Measurements from ENCODE around the gene TPP1.
A peak's percentile ranks its signal among the peaks of the same experiment; 100 is the strongest.

The TPP1 gene

GRCh38 chr11:6656584-6656915 is 37.3 kb upstream of the TPP1 start:
- no peaks in the 10 kb centered on the region for H3K36me3 ChIP-seq (ENCODE audit: control insufficient read depth in 1 of 2, insufficient read depth in 2 of 2, low read length in 2 of 2)
- H3K27me3 ChIP-seq (ENCODE audit: control insufficient read depth in 1 of 2, insufficient read depth in 2 of 2, low read length in 2 of 2), result peaks cover 32 to 33% of the 10 kb centered on the region in 2 donors
- peak overlapping the region in 1 of 2 donors; percentile 53 for H3K4me3 ChIP-seq (ENCODE audit: low read depth in 1 of 2, low read length in 2 of 2)
- no peak overlapping the region for H3K27ac ChIP-seq (ENCODE audit: low read depth, low read length)
- H3K9ac ChIP-seq (ENCODE audit: low read depth in 1 of 2, low read length in 2 of 2), result peak overlapping the region in 1 of 2 donors; percentile 43
- no peaks in the 10 kb centered on the region for H3K4me1 ChIP-seq (ENCODE audit: control insufficient read depth in 1 of 2, insufficient read depth in 2 of 2, low read length in 2 of 2)
- no peaks in the 10 kb centered on the region for H3K9me3 ChIP-seq (ENCODE audit: control insufficient read depth in 1 of 2, low read length in 2 of 2)

- peak within 1 kb of the TSS; percentile 35 to 43 for H3K9ac ChIP-seq (ENCODE audit: low read depth in 1 of 2, low read length in 2 of 2)
- H3K4me3 ChIP-seq (ENCODE audit: low read depth in 1 of 2, low read length in 2 of 2), result peak within 1 kb of the TSS; percentile 52 to 53
These were observed 36.8 kb upstream of the TPP1 start, which contains the start of gene DCHS1 for GRCh38 chr11:6655790-6656583. Gene DCHS1 (minus strand): TSS chr11:6655809. CDS start chr11:6641613, 14,196 bp downstream.

GRCh38 chr11:6655020-6655789 is 36.0 kb upstream of the TPP1 start:
- no peaks in the 10 kb centered on the region for H3K36me3 ChIP-seq (ENCODE audit: control insufficient read depth in 1 of 2, insufficient read depth in 2 of 2, low read length in 2 of 2)
- H3K27ac ChIP-seq (ENCODE audit: low read depth, low read length), result no peak overlapping the region
- peak overlapping the region; percentile 49 for H3K4me3 ChIP-seq (ENCODE audit: low read depth in 1 of 2, low read length in 2 of 2)
- no peaks in the 10 kb centered on the region for H3K4me1 ChIP-seq (ENCODE audit: control insufficient read depth in 1 of 2, insufficient read depth in 2 of 2, low read length in 2 of 2)
- H3K9ac ChIP-seq (ENCODE audit: low read depth in 1 of 2, low read length in 2 of 2), result peak overlapping the region in 1 of 2 donors; percentile 19
- peaks cover 38 to 42% of the 10 kb centered on the region in 2 donors for H3K27me3 ChIP-seq (ENCODE audit: control insufficient read depth in 1 of 2, insufficient read depth in 2 of 2, low read length in 2 of 2)
- H3K9me3 ChIP-seq (ENCODE audit: control insufficient read depth in 1 of 2, low read length in 2 of 2), result no peaks in the 10 kb centered on the region

More at GRCh38 chr11:6655790-6656583, 36.8 kb upstream of the TPP1 start, which contains the start of gene DCHS1:
- H3K9me3 ChIP-seq (ENCODE audit: control insufficient read depth in 1 of 2, low read length in 2 of 2), result no peaks in the 10 kb centered on the region
- H3K27me3 ChIP-seq (ENCODE audit: control insufficient read depth in 1 of 2, insufficient read depth in 2 of 2, low read length in 2 of 2), result peaks cover 35 to 36% of the 10 kb centered on the region in 2 donors
- no peaks in the 10 kb centered on the region for H3K4me1 ChIP-seq (ENCODE audit: control insufficient read depth in 1 of 2, insufficient read depth in 2 of 2, low read length in 2 of 2)
- H3K36me3 ChIP-seq (ENCODE audit: control insufficient read depth in 1 of 2, insufficient read depth in 2 of 2, low read length in 2 of 2), result no peaks in the 10 kb centered on the region
- H3K27ac ChIP-seq (ENCODE audit: low read depth, low read length), result peak within 1 kb of the TSS; percentile 29

GRCh38 chr11:6654281-6655019 is 35.2 kb upstream of the TPP1 start:
- Histone ChIP-seq H3K4me1 (ENCODE audit: control insufficient read depth in 1 of 2, insufficient read depth in 2 of 2, low read length in 2 of 2) (no peaks in the 10 kb centered on the region), H3K9me3 (ENCODE audit: control insufficient read depth in 1 of 2, low read length in 2 of 2) (no peaks in the 10 kb centered on the region), H3K4me3 (ENCODE audit: low read depth in 1 of 2, low read length in 2 of 2) (peak overlapping the region; percentile 49), H3K36me3 (ENCODE audit: control insufficient read depth in 1 of 2, insufficient read depth in 2 of 2, low read length in 2 of 2) (no peaks in the 10 kb centered on the region), H3K9ac (ENCODE audit: low read depth in 1 of 2, low read length in 2 of 2) (peak overlapping the region in 1 of 2 donors; percentile 19), H3K27ac (ENCODE audit: low read depth, low read length) (no peak overlapping the region), H3K27me3 (ENCODE audit: control insufficient read depth in 1 of 2, insufficient read depth in 2 of 2, low read length in 2 of 2) (peaks cover 38 to 43% of the 10 kb centered on the region in 2 donors)

DNA sequence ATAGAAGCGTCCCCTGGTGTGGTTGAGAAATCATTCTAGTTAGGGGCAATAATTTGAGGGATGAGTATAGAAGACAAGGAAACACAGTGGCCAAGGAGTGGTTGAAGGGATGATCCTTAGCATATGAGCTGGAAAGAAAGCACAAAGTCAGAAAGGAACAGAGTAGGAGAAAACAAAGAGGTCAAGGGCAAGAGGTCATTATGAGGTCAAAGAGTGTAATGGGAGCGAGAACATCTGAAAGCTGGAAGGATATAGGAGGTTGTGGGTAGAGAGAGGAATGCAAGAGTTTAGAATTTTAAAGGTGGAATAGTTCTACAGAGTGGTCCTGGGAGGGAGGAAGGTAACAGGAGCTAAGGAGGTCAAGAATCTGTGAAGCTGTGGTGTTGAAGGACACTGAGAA is 34.4 kb upstream of the TPP1 start:
- Histone ChIP-seq H3K9ac (ENCODE audit: low read depth in 1 of 2, low read length in 2 of 2) (no peak overlapping the region), H3K4me1 (ENCODE audit: control insufficient read depth in 1 of 2, insufficient read depth in 2 of 2, low read length in 2 of 2) (no peaks in the 10 kb centered on the region), H3K27ac (ENCODE audit: low read depth, low read length) (no peak overlapping the region), H3K9me3 (ENCODE audit: control insufficient read depth in 1 of 2, low read length in 2 of 2) (no peaks in the 10 kb centered on the region), H3K36me3 (ENCODE audit: control insufficient read depth in 1 of 2, insufficient read depth in 2 of 2, low read length in 2 of 2) (no peaks in the 10 kb centered on the region), H3K4me3 (ENCODE audit: low read depth in 1 of 2, low read length in 2 of 2) (no peak overlapping the region), H3K27me3 (ENCODE audit: control insufficient read depth in 1 of 2, insufficient read depth in 2 of 2, low read length in 2 of 2) (peaks cover 38 to 43% of the 10 kb centered on the region in 2 donors)

GRCh38 chr11:6653097-6653496 is 33.9 kb upstream of the TPP1 start:
- Histone ChIP-seq H3K27me3 (ENCODE audit: control insufficient read depth in 1 of 2, insufficient read depth in 2 of 2, low read length in 2 of 2) (peaks cover 38 to 45% of the 10 kb centered on the region in 2 donors), H3K4me3 (ENCODE audit: low read depth in 1 of 2, low read length in 2 of 2) (no peak overlapping the region), H3K27ac (ENCODE audit: low read depth, low read length) (no peak overlapping the region)

GRCh38 chr11:6652182-6652581 is 33.0 kb upstream of the TPP1 start:
- Histone ChIP-seq H3K4me3 (ENCODE audit: low read depth in 1 of 2, low read length in 2 of 2) (no peak overlapping the region), H3K27me3 (ENCODE audit: control insufficient read depth in 1 of 2, insufficient read depth in 2 of 2, low read length in 2 of 2) (peaks cover 32 to 46% of the 10 kb centered on the region in 2 donors), H3K9me3 (ENCODE audit: control insufficient read depth in 1 of 2, low read length in 2 of 2) (no peaks in the 10 kb centered on the region), H3K4me1 (ENCODE audit: control insufficient read depth in 1 of 2, insufficient read depth in 2 of 2, low read length in 2 of 2) (peaks cover 2 to 10% of the 10 kb centered on the region in 2 donors), H3K9ac (ENCODE audit: low read depth in 1 of 2, low read length in 2 of 2) (no peak overlapping the region), H3K36me3 (ENCODE audit: control insufficient read depth in 1 of 2, insufficient read depth in 2 of 2, low read length in 2 of 2) (no peaks in the 10 kb centered on the region), H3K27ac (ENCODE audit: low read depth, low read length) (no peak overlapping the region)

More at GRCh38 chr11:6653097-6653496, 33.9 kb upstream of the TPP1 start:
- H3K36me3 ChIP-seq (ENCODE audit: control insufficient read depth in 1 of 2, insufficient read depth in 2 of 2, low read length in 2 of 2), result no peaks in the 10 kb centered on the region
- H3K9me3 ChIP-seq (ENCODE audit: control insufficient read depth in 1 of 2, low read length in 2 of 2), result no peaks in the 10 kb centered on the region
- H3K4me1 ChIP-seq (ENCODE audit: control insufficient read depth in 1 of 2, insufficient read depth in 2 of 2, low read length in 2 of 2), result peaks cover 0 to 1% of the 10 kb centered on the region in 2 donors
- no peak overlapping the region for H3K9ac ChIP-seq (ENCODE audit: low read depth in 1 of 2, low read length in 2 of 2)

GRCh38 chr11:6650980-6651379 is 31.8 kb upstream of the TPP1 start:
- H3K4me3 ChIP-seq (ENCODE audit: low read depth in 1 of 2, low read length in 2 of 2), result no peak overlapping the region
- H3K9me3 ChIP-seq (ENCODE audit: control insufficient read depth in 1 of 2, low read length in 2 of 2), result no peaks in the 10 kb centered on the region
- no peaks in the 10 kb centered on the region for H3K36me3 ChIP-seq (ENCODE audit: control insufficient read depth in 1 of 2, insufficient read depth in 2 of 2, low read length in 2 of 2)
- peaks cover 20 to 38% of the 10 kb centered on the region in 2 donors for H3K27me3 ChIP-seq (ENCODE audit: control insufficient read depth in 1 of 2, insufficient read depth in 2 of 2, low read length in 2 of 2)
- H3K27ac ChIP-seq (ENCODE audit: low read depth, low read length), result no peak overlapping the region
- peaks cover 10 to 22% of the 10 kb centered on the region in 2 donors for H3K4me1 ChIP-seq (ENCODE audit: control insufficient read depth in 1 of 2, insufficient read depth in 2 of 2, low read length in 2 of 2)
- no peak overlapping the region for H3K9ac ChIP-seq (ENCODE audit: low read depth in 1 of 2, low read length in 2 of 2)

- Histone ChIP-seq H3K9me3 (ENCODE audit: control insufficient read depth in 1 of 2, low read length in 2 of 2) (no peaks in the 10 kb centered on the region), H3K4me1 (ENCODE audit: control insufficient read depth in 1 of 2, insufficient read depth in 2 of 2, low read length in 2 of 2) (peaks cover 10 to 26% of the 10 kb centered on the region in 2 donors), H3K27ac (ENCODE audit: low read depth, low read length) (no peak overlapping the region), H3K27me3 (ENCODE audit: control insufficient read depth in 1 of 2, insufficient read depth in 2 of 2, low read length in 2 of 2) (peaks cover 19 to 36% of the 10 kb centered on the region in 2 donors), H3K36me3 (ENCODE audit: control insufficient read depth in 1 of 2, insufficient read depth in 2 of 2, low read length in 2 of 2) (no peaks in the 10 kb centered on the region), H3K4me3 (ENCODE audit: low read depth in 1 of 2, low read length in 2 of 2) (no peak overlapping the region), H3K9ac (ENCODE audit: low read depth in 1 of 2, low read length in 2 of 2) (no peak overlapping the region)
These were observed 30.9 kb upstream of the TPP1 start for GRCh38 chr11:6650104-6650503.
